Fibroblast of pulmonary artery (primary cell): ENCODE results near the gene TBC1D22B.
"Not testable (repeated sequence)": the region's sequence is repeated elsewhere in the genome, so short reads cannot be mapped to it uniquely, and the experiment has no call there.

ENCODE experiments used
- DNase-seq: peaks from one replicate; pipeline ENCODE4 v3.0.0-alpha.2; 2010; ENCODE audit warnings: low read depth
- H3K4me3 ChIP-seq: replicated peaks from 2 replicates; pipeline ENCODE4 v1.5.1; 2011; ENCODE audit warnings: low read depth, mild to moderate bottlenecking, control low read depth, low read length, moderate library complexity
- TF ChIP-seq, protein P1 (sequence below): IDR thresholded peaks from 2 replicates; pipeline ENCODE4 v1.5.1; 2011; ENCODE audit warnings: mild to moderate bottlenecking, control low read depth, low read length, inconsistent platforms; ENCODE audit errors: missing control alignments

The TBC1D22B gene

DNA sequence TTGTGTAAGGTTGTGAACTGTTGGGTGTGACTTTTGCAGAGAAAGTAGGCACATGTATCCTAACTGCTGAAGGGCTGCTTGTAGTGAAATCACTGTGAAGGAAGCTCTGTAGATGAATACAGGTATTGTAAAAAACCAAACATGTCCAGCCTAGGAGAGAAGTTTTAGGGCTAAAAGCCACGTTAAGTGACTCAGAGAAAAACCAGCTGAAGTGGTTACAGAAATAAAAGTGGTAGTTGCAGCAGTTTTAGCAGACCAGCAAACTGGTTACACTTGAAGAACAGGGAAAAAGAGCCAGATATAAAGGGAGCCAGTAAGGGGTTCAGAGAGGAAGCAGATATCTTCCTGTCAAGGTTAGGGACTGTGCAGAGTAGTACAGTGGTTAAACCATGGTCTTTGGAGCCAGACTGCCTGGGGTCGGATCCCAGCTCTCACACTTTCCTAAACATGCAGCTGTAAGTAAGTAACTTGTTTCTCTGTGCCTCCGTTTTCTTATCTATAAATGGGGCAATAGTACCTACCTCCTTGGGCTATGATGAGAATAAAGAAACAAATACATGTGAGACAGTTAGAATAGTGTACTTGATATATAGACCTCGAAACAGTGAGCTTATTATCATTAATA, 62.4 kb downstream of the TBC1D22B start:
- no peak overlapping the region for H3K4me3 ChIP-seq
- TF ChIP-seq, protein P1, sequence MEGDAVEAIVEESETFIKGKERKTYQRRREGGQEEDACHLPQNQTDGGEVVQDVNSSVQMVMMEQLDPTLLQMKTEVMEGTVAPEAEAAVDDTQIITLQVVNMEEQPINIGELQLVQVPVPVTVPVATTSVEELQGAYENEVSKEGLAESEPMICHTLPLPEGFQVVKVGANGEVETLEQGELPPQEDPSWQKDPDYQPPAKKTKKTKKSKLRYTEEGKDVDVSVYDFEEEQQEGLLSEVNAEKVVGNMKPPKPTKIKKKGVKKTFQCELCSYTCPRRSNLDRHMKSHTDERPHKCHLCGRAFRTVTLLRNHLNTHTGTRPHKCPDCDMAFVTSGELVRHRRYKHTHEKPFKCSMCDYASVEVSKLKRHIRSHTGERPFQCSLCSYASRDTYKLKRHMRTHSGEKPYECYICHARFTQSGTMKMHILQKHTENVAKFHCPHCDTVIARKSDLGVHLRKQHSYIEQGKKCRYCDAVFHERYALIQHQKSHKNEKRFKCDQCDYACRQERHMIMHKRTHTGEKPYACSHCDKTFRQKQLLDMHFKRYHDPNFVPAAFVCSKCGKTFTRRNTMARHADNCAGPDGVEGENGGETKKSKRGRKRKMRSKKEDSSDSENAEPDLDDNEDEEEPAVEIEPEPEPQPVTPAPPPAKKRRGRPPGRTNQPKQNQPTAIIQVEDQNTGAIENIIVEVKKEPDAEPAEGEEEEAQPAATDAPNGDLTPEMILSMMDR: no peak
- no peak for DNase-seq

- TF ChIP-seq, protein P1: no peak
- no peak for DNase-seq
Measured at GRCh38 chr6:37320646-37321045, 63.1 kb downstream of the TBC1D22B start.

GRCh38 chr6:37321101-37321500, 63.5 kb downstream of the TBC1D22B start:
- TF ChIP-seq, protein P1: no peak
- no peak for DNase-seq

More at GRCh38 chr6:37320646-37321045, 63.1 kb downstream of the TBC1D22B start:
- H3K4me3 ChIP-seq: no peak overlapping the region

DNA sequence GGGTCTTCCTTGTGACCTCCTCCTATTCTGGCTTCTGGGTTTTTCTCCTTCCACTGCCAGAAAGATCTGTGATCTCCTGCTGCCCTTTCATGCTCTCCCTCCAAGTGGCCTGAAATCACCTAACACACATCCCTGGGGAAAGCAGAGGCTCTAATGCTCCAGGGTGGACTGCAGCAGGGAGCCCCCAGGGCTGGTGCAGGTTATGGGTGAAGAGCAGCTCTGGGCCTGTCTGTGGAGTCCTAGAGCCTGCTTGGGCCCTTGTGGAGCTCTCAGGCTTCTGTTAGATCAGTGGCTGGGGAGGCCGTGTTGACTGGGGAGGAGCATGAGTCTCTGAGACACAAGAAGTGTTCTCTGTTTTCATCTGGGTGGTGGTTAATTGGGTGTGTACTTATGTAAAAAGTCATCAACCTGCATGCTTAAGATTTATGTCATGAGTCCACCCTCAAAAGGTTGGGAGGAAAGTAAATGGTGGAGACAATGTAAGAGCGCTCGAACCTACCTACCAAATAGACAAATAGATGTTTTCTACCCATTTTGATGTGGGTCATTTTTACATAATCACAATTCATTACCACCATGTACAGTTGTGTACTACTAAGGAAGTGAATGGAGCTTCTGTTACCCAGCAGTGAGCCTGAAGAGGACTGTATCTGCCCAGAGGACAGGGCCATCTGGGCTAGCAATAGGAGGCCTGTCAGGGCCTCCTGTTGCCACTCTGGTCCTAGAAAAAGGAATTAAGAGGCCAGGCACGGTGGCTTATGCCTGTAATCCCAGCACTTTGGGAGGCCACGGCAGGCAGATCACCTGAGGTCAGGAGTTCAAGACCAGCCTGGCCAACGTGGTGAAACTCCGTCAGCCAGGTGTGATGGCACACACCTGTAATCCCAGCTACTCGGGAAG, 64.2 kb downstream of the TBC1D22B start:
- H3K4me3 ChIP-seq: no peak overlapping the region
- TF ChIP-seq, protein P1: no peak
- no peak for DNase-seq

More at GRCh38 chr6:37321101-37321500, 63.5 kb downstream of the TBC1D22B start:
- H3K4me3 ChIP-seq: no peak overlapping the region

DNA sequence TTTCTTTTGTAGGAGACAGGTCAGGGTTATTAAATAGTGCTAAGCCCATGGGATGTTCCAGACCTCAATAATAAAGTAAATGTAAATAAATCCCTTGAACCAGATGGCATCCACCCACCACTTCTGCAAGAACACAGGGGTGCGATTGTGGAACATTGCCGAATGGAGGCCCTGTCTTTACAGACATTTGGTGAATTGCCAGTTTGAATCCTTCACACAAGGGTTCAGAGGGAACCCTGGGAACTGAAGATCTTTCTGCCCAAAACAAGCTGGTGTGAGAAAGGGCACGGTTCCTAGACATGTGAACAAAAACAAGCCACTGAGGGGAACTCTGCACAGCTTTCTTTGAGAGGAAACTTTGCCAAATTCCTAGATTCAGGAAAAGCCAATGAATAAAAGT, 66.0 kb downstream of the TBC1D22B start:
- peak; percentile 44 for DNase-seq
- TF ChIP-seq, protein P1: no peak
- H3K4me3 ChIP-seq: no peak overlapping the region

DNA sequence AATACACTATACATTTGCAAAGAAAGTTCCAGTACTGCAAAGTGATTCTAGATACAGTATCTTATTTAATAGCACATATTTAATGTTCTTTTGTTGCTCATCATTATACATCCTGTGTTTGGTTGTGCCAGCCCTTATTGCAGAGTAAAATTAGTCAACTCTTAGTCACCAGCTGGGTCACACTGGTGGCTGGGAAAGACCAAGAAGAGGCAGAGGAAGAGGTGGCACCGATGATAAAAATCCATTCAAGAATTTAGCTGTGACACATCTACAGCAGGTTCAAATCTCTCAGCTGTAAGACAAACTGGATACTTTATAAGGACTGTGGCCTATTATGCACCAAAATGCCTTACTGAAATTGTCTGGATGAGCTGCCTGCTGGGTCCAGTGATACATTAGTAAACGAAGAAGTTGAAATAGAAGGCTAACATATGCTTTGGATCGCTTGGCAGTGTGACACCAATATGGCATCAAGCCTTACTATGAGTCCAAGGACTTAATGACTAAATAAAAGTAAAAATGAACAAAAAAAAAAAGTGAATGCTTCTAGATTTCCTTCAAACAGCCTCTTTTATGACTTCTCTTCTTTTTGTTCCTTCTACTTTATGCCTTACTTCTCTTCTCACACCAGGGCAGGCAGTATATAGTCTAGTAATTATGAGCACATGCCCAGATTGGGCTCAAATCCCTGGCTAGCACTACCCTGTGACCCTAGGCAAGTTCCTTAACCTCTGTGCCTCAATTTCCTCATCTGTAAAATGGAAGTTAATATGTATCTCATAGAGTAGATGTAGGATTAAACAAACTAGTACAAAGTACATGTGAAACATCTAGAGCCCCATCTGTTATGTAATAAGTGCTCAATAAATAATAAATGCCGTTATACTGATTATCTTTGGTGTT, 66.8 kb downstream of the TBC1D22B start:
- H3K4me3 ChIP-seq: no peak overlapping the region
- peak; percentile 21 for DNase-seq
- TF ChIP-seq, protein P1: no peak

GRCh38 chr6:37330345-37330744, 72.8 kb downstream of the TBC1D22B start:
- not testable (repeated sequence) for H3K4me3 ChIP-seq, DNase-seq
